ENCODE results near the gene ACER1.

DNA sequence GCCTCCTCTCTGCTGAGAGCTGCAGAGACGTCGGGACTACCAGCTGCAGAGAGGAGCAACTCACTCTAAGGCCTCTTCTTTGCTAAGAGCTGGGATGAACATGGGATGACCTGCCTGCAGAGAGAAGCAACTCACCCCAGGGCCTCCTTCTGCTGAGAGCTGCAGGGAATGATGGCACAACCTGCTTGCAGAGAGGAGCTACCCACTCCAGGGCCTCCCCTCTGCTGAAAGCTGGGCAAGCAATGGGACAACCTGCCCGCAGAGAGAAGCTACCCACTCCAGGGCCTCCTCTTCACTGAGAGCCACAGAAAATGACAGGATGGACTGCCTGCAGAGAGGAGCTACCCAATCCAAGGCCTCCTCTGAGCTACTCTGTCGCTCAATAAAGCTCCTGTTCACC lies 46.7 kb downstream of the ACER1 start:
- TF ChIP-seq POLR2A (IDR thresholded peaks at IDR 0.05; ENCODE audit: low read depth, low read length) = no peak
- no peak for TF ChIP-seq POLR2AphosphoS5 (IDR thresholded peaks at IDR 0.05; ENCODE audit: low read depth, low read length)
- TF ChIP-seq TAF1 (IDR thresholded peaks at IDR 0.05; ENCODE audit: low read depth, low read length) = no peak
- no peak for TF ChIP-seq PAX5 (IDR thresholded peaks at IDR 0.05; ENCODE audit: insufficient read depth, low read length, severe bottlenecking)
- no peak for TF ChIP-seq SPI1 (IDR thresholded peaks at IDR 0.05; ENCODE audit: low read depth, low read length)
